ENCODE measurements around the gene ZC2HC1C.

DNA sequence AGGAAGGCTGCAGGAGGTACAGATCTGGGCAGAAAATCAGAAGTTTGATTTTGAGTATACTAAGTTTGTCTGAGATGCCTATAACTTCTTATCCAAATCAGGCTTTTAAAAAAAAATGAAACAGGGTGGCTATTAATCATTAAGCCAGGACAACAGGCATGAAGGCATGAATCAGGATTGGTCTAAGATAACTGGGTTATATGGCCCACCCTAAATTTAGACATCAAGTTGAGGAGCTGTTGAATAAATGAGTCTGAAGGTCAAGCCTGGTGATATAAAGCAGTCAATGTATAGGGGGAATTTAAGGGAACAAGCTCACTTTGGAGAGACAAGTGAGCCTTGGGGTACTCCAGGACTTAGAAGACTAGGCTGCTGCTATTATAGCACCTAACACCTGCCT lies 28.8 kb downstream of the ZC2HC1C start:
- TF ChIP-seq, protein P1, sequence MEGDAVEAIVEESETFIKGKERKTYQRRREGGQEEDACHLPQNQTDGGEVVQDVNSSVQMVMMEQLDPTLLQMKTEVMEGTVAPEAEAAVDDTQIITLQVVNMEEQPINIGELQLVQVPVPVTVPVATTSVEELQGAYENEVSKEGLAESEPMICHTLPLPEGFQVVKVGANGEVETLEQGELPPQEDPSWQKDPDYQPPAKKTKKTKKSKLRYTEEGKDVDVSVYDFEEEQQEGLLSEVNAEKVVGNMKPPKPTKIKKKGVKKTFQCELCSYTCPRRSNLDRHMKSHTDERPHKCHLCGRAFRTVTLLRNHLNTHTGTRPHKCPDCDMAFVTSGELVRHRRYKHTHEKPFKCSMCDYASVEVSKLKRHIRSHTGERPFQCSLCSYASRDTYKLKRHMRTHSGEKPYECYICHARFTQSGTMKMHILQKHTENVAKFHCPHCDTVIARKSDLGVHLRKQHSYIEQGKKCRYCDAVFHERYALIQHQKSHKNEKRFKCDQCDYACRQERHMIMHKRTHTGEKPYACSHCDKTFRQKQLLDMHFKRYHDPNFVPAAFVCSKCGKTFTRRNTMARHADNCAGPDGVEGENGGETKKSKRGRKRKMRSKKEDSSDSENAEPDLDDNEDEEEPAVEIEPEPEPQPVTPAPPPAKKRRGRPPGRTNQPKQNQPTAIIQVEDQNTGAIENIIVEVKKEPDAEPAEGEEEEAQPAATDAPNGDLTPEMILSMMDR (optimal IDR thresholded peaks at IDR 0.05 in 1 of 3, IDR thresholded peaks at IDR 0.05 in 1 of 3, conservative IDR thresholded peaks at IDR 0.05 in 1 of 3; ENCODE audit: extremely low read depth in 1 of 3, insufficient read depth in 2 of 3, low read length in 3 of 3): no peak
- TF ChIP-seq EZH2 (IDR thresholded peaks at IDR 0.05; ENCODE audit: low read length): no peak
